Right renal pelvis (tissue), 4 donors: Measurements from ENCODE around the gene NCKAP5. TPM values are rescaled to one million over a fixed set of nuclear protein-coding genes. Genes with fewer than 3 reads are reported as not detected.

Source experiments
- DNase-seq, 4 donors: peaks; one replicate each; pipeline ENCODE4 v3.0.0-alpha.2; 2013; ENCODE audit warnings: low read depth in 4 of 4, low spot score in 3 of 4, missing footprints in 1 of 4
- polyA plus RNA-seq, 4 donors: library from polyadenylated mRNA; unstranded; fragments of 120-200 nt; gene quantifications; one replicate each; pipeline ENCODE4 v1.2.1, GENCODE V29; 2013; ENCODE audit not compliant: insufficient read length in 4 of 4

The NCKAP5 gene
- polyA plus RNA-seq, 4 donors, result 7.2 to 10.1 (median 7.8) TPM

- no peak for DNase-seq
These were observed 928.1 kb downstream of the NCKAP5 start for GRCh38 chr2:132640116-132640515.

- DNase-seq, result no peak
These were observed 929.8 kb downstream of the NCKAP5 start for GRCh38 chr2:132638313-132639040.

GRCh38 chr2:132636346-132636745, 931.9 kb downstream of the NCKAP5 start:
- DNase-seq, result no peak

GRCh38 chr2:132633635-132634034, 934.6 kb downstream of the NCKAP5 start:
- DNase-seq, result no peak

GRCh38 chr2:132632000-132632649, 936.1 kb downstream of the NCKAP5 start:
- DNase-seq, result no peak

GRCh38 chr2:132627536-132627935, 940.7 kb downstream of the NCKAP5 start:
- no peak for DNase-seq

GRCh38 chr2:132623096-132623839, 945.0 kb downstream of the NCKAP5 start:
- no peak for DNase-seq
